Activated CD8-positive, alpha-beta T cell treated with anti-CD3 and anti-CD28 coated beads, Interleukin-2, amount 10 ng/mL, durations not matched to agents 7 days and 5 days (primary cell): ENCODE data around the gene SNN. TPM values are rescaled to one million over a fixed set of nuclear protein-coding genes. Genes with fewer than 3 reads are reported as not detected.

Experiments
- ATAC-seq: fragments of 150-1000 bp; cut with Tn5 transposase; one replicate; pipeline ENCODE4 v1.10.0; 2021; ENCODE audit warnings: moderate library complexity
- CTCF ChIA-PET: fragments of 350-600 bp; sonication (Branson Sonifier 250); formaldehyde crosslinking; loops from one replicate; lab custom pipeline; 2021; ENCODE audit warnings: antibody characterized with exemption; lab: Charles Lee
- POLR2A ChIA-PET: fragments of 350-600 bp; sonication (Branson Sonifier 250); formaldehyde crosslinking; loops from one replicate; lab custom pipeline; 2021; ENCODE audit warnings: antibody characterized with exemption; lab: Charles Lee
- DNase-seq: peaks from one replicate; pipeline ENCODE4 v3.0.0-alpha.2; 2020
- H3K27ac Mint-ChIP-seq: one replicate; pipeline ENCODE4 v1.8.0; 2021; ENCODE audit warnings: mild to moderate bottlenecking, mixed read lengths
- H3K27me3 Mint-ChIP-seq: one replicate; pipeline ENCODE4 v1.8.0; 2021; ENCODE audit warnings: low read depth, mixed read lengths
- H3K36me3 Mint-ChIP-seq: one replicate; pipeline ENCODE4 v1.8.0; 2021; ENCODE audit warnings: low read depth, mixed read lengths
- H3K4me1 Mint-ChIP-seq: one replicate; pipeline ENCODE4 v1.8.0; 2021; ENCODE audit warnings: low read depth, mixed read lengths
- H3K4me3 Mint-ChIP-seq: one replicate; pipeline ENCODE4 v1.8.0; 2021; ENCODE audit warnings: mild to moderate bottlenecking, mixed read lengths
- H3K9me3 Mint-ChIP-seq: one replicate; pipeline ENCODE4 v1.8.0; 2022; ENCODE audit warnings: mixed read lengths; ENCODE audit not compliant: insufficient read depth
- total RNA-seq, 2 experiments: library from RNA; stranded (reverse); gene quantifications; one replicate each; pipeline ENCODE4 v1.2.3, GENCODE V29; 2021

SNN gene
- total RNA-seq, 2 experiments from 2014 or later, result 27.3 to 28.9 TPM

GRCh38 chr16:11712122-11712521, 43.9 kb downstream of the SNN start:
- no peak overlapping the region for H3K27ac Mint-ChIP-seq
- ChIA-PET CTCF (interaction anchor here (1.0 to 3.1 kb wide), 7 partner anchors 14 to 749 kb away, joined by 4 to 21 read pairs (median 5); no protein-coding TSS in a partner anchor), POLR2A (interaction anchor here (0.5 to 1.9 kb wide), 2 partner anchors 14 to 399 kb away, joined by 3 to 5 read pairs; no protein-coding TSS in a partner anchor)
- H3K9me3 Mint-ChIP-seq, result no peaks in the 10 kb centered on the region
- peaks cover 36% of the 10 kb centered on the region for H3K36me3 Mint-ChIP-seq
- H3K27me3 Mint-ChIP-seq, result no peaks in the 10 kb centered on the region
- H3K4me3 Mint-ChIP-seq, result no peak overlapping the region
- H3K4me1 Mint-ChIP-seq, result peaks cover 6% of the 10 kb centered on the region
- no peak for ATAC-seq
- no peak for DNase-seq

GRCh38 chr16:11715246-11715947, 47.1 kb downstream of the SNN start:
- Mint-ChIP-seq H3K4me1 (peaks cover 11% of the 10 kb centered on the region), H3K27me3 (no peaks in the 10 kb centered on the region), H3K36me3 (peaks cover 30% of the 10 kb centered on the region), H3K4me3 (no peak overlapping the region), H3K9me3 (no peaks in the 10 kb centered on the region), H3K27ac (no peak overlapping the region)
- CTCF ChIA-PET, result interaction anchor here (0.7 to 3.0 kb wide), 26 partner anchors 10 to 751 kb away, joined by 3 to 47 read pairs (median 5); no protein-coding TSS in a partner anchor
- no peak for DNase-seq
- POLR2A ChIA-PET, result no interaction called here
- no peak for ATAC-seq

GRCh38 chr16:11716336-11716735, 48.1 kb downstream of the SNN start:
- Mint-ChIP-seq H3K9me3 (no peaks in the 10 kb centered on the region), H3K27ac (no peak overlapping the region), H3K36me3 (peaks cover 31% of the 10 kb centered on the region), H3K4me3 (no peak overlapping the region), H3K27me3 (no peaks in the 10 kb centered on the region), H3K4me1 (peaks cover 11% of the 10 kb centered on the region)
- ATAC-seq (no peak), DNase-seq (no peak)
- ChIA-PET POLR2A (no interaction called here), CTCF (interaction anchor here (1.7 to 3.0 kb wide), 4 partner anchors 9 to 752 kb away, joined by 4 to 11 read pairs (median 6); no protein-coding TSS in a partner anchor)

- POLR2A ChIA-PET, result interaction anchor here (0.8 kb wide), 1 partner anchor 80 kb away, joined by 3 read pairs; no protein-coding TSS in a partner anchor
- CTCF ChIA-PET, result interaction anchor here (0.6 to 1.9 kb wide), 4 partner anchors 76 to 759 kb away, joined by 3 to 13 read pairs (median 4); no protein-coding TSS in a partner anchor
- no peak overlapping the region for H3K4me3 Mint-ChIP-seq
- ATAC-seq, result no peak
- H3K4me1 Mint-ChIP-seq, result peaks cover 15% of the 10 kb centered on the region
- H3K27me3 Mint-ChIP-seq, result no peaks in the 10 kb centered on the region
- no peaks in the 10 kb centered on the region for H3K9me3 Mint-ChIP-seq
- H3K36me3 Mint-ChIP-seq, result peaks cover 39% of the 10 kb centered on the region
- no peak overlapping the region for H3K27ac Mint-ChIP-seq
- DNase-seq, result no peak
Measured at GRCh38 chr16:11717811-11718210, 49.6 kb downstream of the SNN start.

- Mint-ChIP-seq H3K4me3 (no peak overlapping the region), H3K36me3 (peaks cover 44% of the 10 kb centered on the region), H3K27me3 (no peaks in the 10 kb centered on the region), H3K9me3 (no peaks in the 10 kb centered on the region), H3K4me1 (peaks cover 13% of the 10 kb centered on the region), H3K27ac (no peak overlapping the region)
- POLR2A ChIA-PET, result no interaction called here
- CTCF ChIA-PET, result interaction anchor here (0.9 to 1.9 kb wide), 5 partner anchors 31 to 323 kb away, joined by 3 to 13 read pairs (median 3); no protein-coding TSS in a partner anchor
- ATAC-seq (no peak), DNase-seq (no peak)
Measured at GRCh38 chr16:11719171-11719570, 50.9 kb downstream of the SNN start.

- Mint-ChIP-seq H3K9me3 (no peaks in the 10 kb centered on the region), H3K4me1 (peaks cover 10% of the 10 kb centered on the region), H3K4me3 (no peak overlapping the region), H3K36me3 (peaks cover 43% of the 10 kb centered on the region), H3K27me3 (no peaks in the 10 kb centered on the region), H3K27ac (no peak overlapping the region)
- DNase-seq, result no peak
- CTCF ChIA-PET, result interaction anchor here (1.6 to 1.7 kb wide), 2 partner anchors 76 to 78 kb away, joined by 3 to 6 read pairs; no protein-coding TSS in a partner anchor
- no peak for ATAC-seq
- POLR2A ChIA-PET, result no interaction called here
Measured at GRCh38 chr16:11719762-11720161, 51.5 kb downstream of the SNN start.

GRCh38 chr16:11721781-11722467, 53.7 kb downstream of the SNN start:
- Mint-ChIP-seq H3K27ac (no peak overlapping the region), H3K4me1 (peaks cover 9% of the 10 kb centered on the region), H3K9me3 (no peaks in the 10 kb centered on the region), H3K36me3 (peaks cover 41% of the 10 kb centered on the region), H3K4me3 (no peak overlapping the region), H3K27me3 (no peaks in the 10 kb centered on the region)
- no peak for DNase-seq
- ATAC-seq, result no peak
- CTCF ChIA-PET, result no interaction called here
- POLR2A ChIA-PET, result no interaction called here

- ATAC-seq (no peak), DNase-seq (no peak)
- Mint-ChIP-seq H3K27ac (no peak overlapping the region), H3K4me3 (no peak overlapping the region), H3K9me3 (no peaks in the 10 kb centered on the region), H3K4me1 (peaks cover 9% of the 10 kb centered on the region), H3K27me3 (no peaks in the 10 kb centered on the region), H3K36me3 (peaks cover 43% of the 10 kb centered on the region)
- POLR2A ChIA-PET, result no interaction called here
- CTCF ChIA-PET, result interaction anchor here (1.0 kb wide), 1 partner anchor 8 kb away, joined by 3 read pairs; no protein-coding TSS in a partner anchor
Measured at GRCh38 chr16:11722468-11722808, 54.2 kb downstream of the SNN start.

GRCh38 chr16:11725457-11725856, 57.2 kb downstream of the SNN start:
- ATAC-seq, result no peak
- POLR2A ChIA-PET, result interaction anchor here (0.9 kb wide), 1 partner anchor 15 kb away, joined by 3 read pairs; no protein-coding TSS in a partner anchor
- H3K9me3 Mint-ChIP-seq, result no peaks in the 10 kb centered on the region

GRCh38 chr16:11726008-11726407, 57.8 kb downstream of the SNN start:
- ChIA-PET CTCF (interaction anchor here (1.5 kb wide), 1 partner anchor 10 kb away, joined by 4 read pairs; no protein-coding TSS in a partner anchor), POLR2A (interaction anchor here (0.9 kb wide), 1 partner anchor 15 kb away, joined by 3 read pairs; no protein-coding TSS in a partner anchor)
- no peaks in the 10 kb centered on the region for H3K9me3 Mint-ChIP-seq
- no peaks in the 10 kb centered on the region for H3K27me3 Mint-ChIP-seq
- peaks cover 61% of the 10 kb centered on the region for H3K36me3 Mint-ChIP-seq
- no peak overlapping the region for H3K4me3 Mint-ChIP-seq
- DNase-seq (no peak), ATAC-seq (no peak)
- H3K4me1 Mint-ChIP-seq, result peaks cover 20% of the 10 kb centered on the region
- H3K27ac Mint-ChIP-seq, result no peak overlapping the region

More at GRCh38 chr16:11725457-11725856, 57.2 kb downstream of the SNN start:
- DNase-seq, result no peak
- no peak overlapping the region for H3K4me3 Mint-ChIP-seq
- H3K4me1 Mint-ChIP-seq, result peaks cover 20% of the 10 kb centered on the region
- peaks cover 63% of the 10 kb centered on the region for H3K36me3 Mint-ChIP-seq
- no peaks in the 10 kb centered on the region for H3K27me3 Mint-ChIP-seq
- CTCF ChIA-PET, result interaction anchor here (1.2 to 1.5 kb wide), 2 partner anchors 10 to 11 kb away, joined by 4 to 7 read pairs; no protein-coding TSS in a partner anchor
- no peak overlapping the region for H3K27ac Mint-ChIP-seq

- ATAC-seq (no peak), DNase-seq (no peak)
- Mint-ChIP-seq H3K9me3 (no peaks in the 10 kb centered on the region), H3K36me3 (peaks cover 59% of the 10 kb centered on the region), H3K4me1 (peaks cover 16% of the 10 kb centered on the region), H3K4me3 (no peak overlapping the region), H3K27ac (no peak overlapping the region), H3K27me3 (no peaks in the 10 kb centered on the region)
- CTCF ChIA-PET, result interaction anchor here (0.7 kb wide), 1 partner anchor 122 kb away, joined by 3 read pairs; no protein-coding TSS in a partner anchor
- POLR2A ChIA-PET, result interaction anchor here (3.0 kb wide), 1 partner anchor 15 kb away, joined by 14 read pairs; the partner anchor contains the start of gene TXNDC11
Measured at GRCh38 chr16:11727796-11728543, 59.7 kb downstream of the SNN start.
